GM12875 (cell line): ENCODE data around the gene FUT6.
"Not testable (repeated sequence)": the region's sequence is repeated elsewhere in the genome, so short reads cannot be mapped to it uniquely, and the experiment has no call there.

Experiments used
- H3K4me3 ChIP-seq: one replicate; pipeline ENCODE4 v1.5.1; 2011; ENCODE audit warnings: low read depth, low read length, control low read depth
- CTCF ChIP-seq: IDR thresholded peaks from 2 replicates; pipeline ENCODE4 v1.5.1; 2011; ENCODE audit warnings: low read depth, mild to moderate bottlenecking, control low read depth, inconsistent platforms, low read length, moderate library complexity, borderline replicate concordance; ENCODE audit not compliant: insufficient read depth

The FUT6 gene

GRCh38 chr19:5850743-5851293, 11.3 kb upstream of the FUT6 start:
- TF ChIP-seq CTCF = no peak
- H3K4me3 ChIP-seq = no peak overlapping the region

GRCh38 chr19:5850189-5850588, 10.7 kb upstream of the FUT6 start:
- no peak overlapping the region for H3K4me3 ChIP-seq
- TF ChIP-seq CTCF = no peak

GRCh38 chr19:5848621-5849020, 9.1 kb upstream of the FUT6 start:
- not testable (repeated sequence) for H3K4me3 ChIP-seq

- H3K4me3 ChIP-seq = not testable (repeated sequence)
Measured at GRCh38 chr19:5847846-5848245, 8.3 kb upstream of the FUT6 start.

- H3K4me3 ChIP-seq = no peak overlapping the region
- no peak for TF ChIP-seq CTCF
Measured at GRCh38 chr19:5844456-5845433, 5.2 kb upstream of the FUT6 start.

- no peak for TF ChIP-seq CTCF
- no peak overlapping the region for H3K4me3 ChIP-seq
Measured at GRCh38 chr19:5843295-5843927, 3.9 kb upstream of the FUT6 start.

GRCh38 chr19:5841735-5842111, 2.2 kb upstream of the FUT6 start:
- not testable (repeated sequence) for H3K4me3 ChIP-seq

- H3K4me3 ChIP-seq = no peak overlapping the region
- TF ChIP-seq CTCF = no peak
Measured at GRCh38 chr19:5838353-5839064, 993 bp downstream of the FUT6 start.
